A549 (cell line): Measurements from ENCODE around the gene IL5.

ENCODE experiments used
- JUNB ChIP-seq: fragments of >200 bp; sonication (Bioruptor Twin); formaldehyde crosslinking; IDR thresholded peaks from 2 replicates; pipeline ENCODE4 v1.6.1; 2016
- POLR2A ChIP-seq: IDR thresholded peaks from 2 replicates; pipeline ENCODE4 v1.6.1; 2012; ENCODE audit warnings: mild to moderate bottlenecking, low read length
- RFX5 ChIP-seq: fragments of 450-650 bp; IDR thresholded peaks from 2 replicates; pipeline ENCODE4 v1.7.1; 2014; ENCODE audit warnings: antibody characterized with exemption, mild to moderate bottlenecking, moderate library complexity
- TP53 ChIP-seq: fragments of 250-450 bp; sonication (Bioruptor Pico); IDR thresholded peaks from 2 replicates; pipeline ENCODE4 v1.5.0; 2021; ENCODE audit warnings: mild to moderate bottlenecking, moderate library complexity

- TF ChIP-seq POLR2A = peak; percentile 30; the same call in 1 of the 2 replicates
- no peak for TF ChIP-seq JUNB
- TF ChIP-seq TP53 (CRISPR knock-in tag) = no peak
- TF ChIP-seq RFX5 = no peak
Measured at GRCh38 chr5:132496191-132496630, 47.1 kb downstream of the IL5 start.
